ENCODE results near the gene ZNRF2.
"Not testable (repeated sequence)": the region's sequence is repeated elsewhere in the genome, so short reads cannot be mapped to it uniquely, and the experiment has no call there.

Gene ZNRF2

DNA sequence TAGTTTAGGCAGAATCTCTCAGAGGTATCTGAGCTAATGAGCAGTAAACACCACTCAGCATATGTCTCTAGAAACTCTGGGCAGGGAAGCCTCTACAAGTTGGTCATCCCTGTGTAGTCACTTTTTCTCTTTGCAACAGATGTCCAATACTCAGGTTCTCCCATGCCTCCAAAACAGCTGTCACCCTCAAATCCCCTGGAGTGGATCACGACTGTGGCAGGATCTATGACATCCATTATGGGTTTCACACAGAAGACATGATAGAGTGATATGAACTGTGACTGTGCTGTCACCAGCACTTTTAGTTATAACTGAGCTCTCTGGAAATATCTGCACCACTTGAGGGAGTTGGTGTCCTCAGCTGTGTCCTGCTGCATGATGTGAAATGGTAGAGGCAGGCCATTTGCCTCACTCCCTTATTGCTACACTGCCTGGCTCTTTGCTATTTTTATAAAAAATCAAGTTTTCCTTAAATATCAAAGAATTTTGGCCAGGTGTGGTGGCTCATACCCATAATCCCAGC, 24.1 kb upstream of the ZNRF2 start:
- Histone ChIP-seq H3K4me1 (ENCODE audit: control insufficient read depth in 5 of 5, insufficient read depth in 5 of 5, low read length in 5 of 5) (no peaks in the 10 kb centered on the region), H3K4me3 (ENCODE audit: low read depth in 1 of 5, low read length in 5 of 5) (no peak overlapping the region)

DNA sequence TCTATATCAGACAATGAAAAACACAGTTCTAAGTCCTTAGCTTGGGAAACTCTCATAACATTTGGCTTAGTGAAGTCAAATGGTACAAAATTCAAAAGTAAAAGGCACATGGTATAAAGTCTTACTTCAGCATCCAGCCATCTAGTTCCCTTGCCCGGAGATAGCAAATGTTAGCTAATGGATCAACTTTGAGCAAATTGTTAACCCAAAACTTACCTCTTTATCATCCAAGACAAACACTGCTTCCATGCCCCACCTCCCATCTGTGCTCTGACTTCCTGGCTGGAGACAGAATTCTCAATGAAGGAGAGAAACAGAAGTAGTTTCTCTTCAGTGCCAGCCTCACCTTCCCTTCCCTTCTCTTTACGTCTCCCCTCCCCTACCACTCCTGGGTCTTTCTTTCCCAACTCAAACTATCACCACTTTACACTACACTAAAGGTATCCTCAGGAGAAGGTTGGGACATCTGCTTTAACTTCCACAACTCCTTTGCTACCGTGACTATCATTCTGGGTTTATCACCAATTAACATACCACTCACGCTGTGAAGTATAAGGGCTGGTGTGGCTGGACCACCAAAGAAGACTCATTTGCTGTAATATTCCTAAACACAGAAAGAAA, 21.2 kb upstream of the ZNRF2 start:
- H3K9ac ChIP-seq (ENCODE audit: low read length in 5 of 5), result no peak overlapping the region
- H3K27ac ChIP-seq (ENCODE audit: low read depth, low read length), result no peak overlapping the region
- no peaks in the 10 kb centered on the region for H3K27me3 ChIP-seq (ENCODE audit: control insufficient read depth in 5 of 5, insufficient read depth in 4 of 5, low read length in 5 of 5)
- H3K4me3 ChIP-seq (ENCODE audit: low read depth in 1 of 5, low read length in 5 of 5), result no peak overlapping the region
- H3K9me3 ChIP-seq (ENCODE audit: control insufficient read depth in 5 of 5, low read length in 5 of 5), result no peaks in the 10 kb centered on the region
- peaks cover 0 to under 1% (median 0%) of the 10 kb centered on the region in 5 donors for H3K4me1 ChIP-seq (ENCODE audit: control insufficient read depth in 5 of 5, insufficient read depth in 5 of 5, low read length in 5 of 5)
- H3K36me3 ChIP-seq (ENCODE audit: control insufficient read depth in 5 of 5, insufficient read depth in 5 of 5, low read length in 5 of 5), result no peaks in the 10 kb centered on the region

More for the DNA sequence above, 24.1 kb upstream of the ZNRF2 start:
- Histone ChIP-seq H3K27me3 (ENCODE audit: control insufficient read depth in 5 of 5, insufficient read depth in 4 of 5, low read length in 5 of 5) (no peaks in the 10 kb centered on the region), H3K9me3 (ENCODE audit: control insufficient read depth in 5 of 5, low read length in 5 of 5) (no peaks in the 10 kb centered on the region), H3K27ac (ENCODE audit: low read depth, low read length) (no peak overlapping the region), H3K36me3 (ENCODE audit: control insufficient read depth in 5 of 5, insufficient read depth in 5 of 5, low read length in 5 of 5) (no peaks in the 10 kb centered on the region), H3K9ac (ENCODE audit: low read length in 5 of 5) (no peak overlapping the region)

DNA sequence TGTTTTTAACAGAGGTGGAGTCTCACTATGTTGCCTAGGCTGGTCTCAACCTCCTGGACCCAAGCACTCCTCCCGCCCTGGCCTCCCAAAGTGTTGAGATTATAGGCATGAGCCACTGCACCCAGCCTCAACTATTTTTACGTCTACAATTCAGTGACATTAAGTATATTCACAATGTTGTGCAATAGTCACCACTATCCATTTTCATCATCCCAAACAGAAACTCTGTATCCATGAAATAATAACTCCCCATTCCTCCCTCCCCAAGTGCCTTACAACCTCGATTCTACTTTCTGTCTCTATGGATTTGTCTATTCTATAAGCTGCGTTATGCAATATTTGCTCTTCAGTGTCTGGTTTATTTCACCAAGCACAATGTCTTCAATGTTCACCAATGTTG, 20.3 kb upstream of the ZNRF2 start:
- Histone ChIP-seq H3K4me1 (ENCODE audit: control insufficient read depth in 5 of 5, insufficient read depth in 5 of 5, low read length in 5 of 5) (peaks cover 0 to 9% (median 8%) of the 10 kb centered on the region in 5 donors), H3K27me3 (ENCODE audit: control insufficient read depth in 5 of 5, insufficient read depth in 4 of 5, low read length in 5 of 5) (no peaks in the 10 kb centered on the region), H3K9ac (ENCODE audit: low read length in 5 of 5) (no peak overlapping the region), H3K9me3 (ENCODE audit: control insufficient read depth in 5 of 5, low read length in 5 of 5) (no peaks in the 10 kb centered on the region), H3K4me3 (ENCODE audit: low read depth in 1 of 5, low read length in 5 of 5) (no peak overlapping the region), H3K27ac (ENCODE audit: low read depth, low read length) (no peak overlapping the region), H3K36me3 (ENCODE audit: control insufficient read depth in 5 of 5, insufficient read depth in 5 of 5, low read length in 5 of 5) (no peaks in the 10 kb centered on the region)

DNA sequence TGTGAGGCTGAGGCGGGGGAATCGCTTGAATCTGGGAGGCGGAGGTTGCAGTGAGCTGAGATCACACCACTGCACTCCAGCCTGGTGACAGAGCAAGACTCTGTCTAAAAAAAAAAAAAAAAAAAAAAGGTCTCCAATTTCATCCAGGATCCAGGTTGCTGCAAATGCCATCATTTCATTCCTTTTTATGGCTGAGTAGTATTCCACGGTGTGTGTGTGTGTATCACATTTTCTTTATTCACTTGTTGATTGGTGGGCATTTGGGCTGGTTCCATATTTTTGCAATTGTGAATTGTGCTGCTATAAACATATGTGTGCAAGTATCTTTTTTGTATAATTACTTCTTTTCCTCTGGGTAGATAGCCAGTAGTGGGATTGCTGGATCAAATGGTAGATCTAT, 19.2 kb upstream of the ZNRF2 start:
- not testable (repeated sequence) for H3K9me3 ChIP-seq (ENCODE audit: control insufficient read depth in 5 of 5, low read length in 5 of 5); H3K4me3 ChIP-seq (ENCODE audit: low read depth in 1 of 5, low read length in 5 of 5); H3K27me3 ChIP-seq (ENCODE audit: control insufficient read depth in 5 of 5, insufficient read depth in 4 of 5, low read length in 5 of 5); H3K27ac ChIP-seq (ENCODE audit: low read depth, low read length); H3K36me3 ChIP-seq (ENCODE audit: control insufficient read depth in 5 of 5, insufficient read depth in 5 of 5, low read length in 5 of 5); H3K9ac ChIP-seq (ENCODE audit: low read length in 5 of 5)
- peaks cover 0 to 20% (median 20%) of the 10 kb centered on the region in 5 donors for H3K4me1 ChIP-seq (ENCODE audit: control insufficient read depth in 5 of 5, insufficient read depth in 5 of 5, low read length in 5 of 5)

DNA sequence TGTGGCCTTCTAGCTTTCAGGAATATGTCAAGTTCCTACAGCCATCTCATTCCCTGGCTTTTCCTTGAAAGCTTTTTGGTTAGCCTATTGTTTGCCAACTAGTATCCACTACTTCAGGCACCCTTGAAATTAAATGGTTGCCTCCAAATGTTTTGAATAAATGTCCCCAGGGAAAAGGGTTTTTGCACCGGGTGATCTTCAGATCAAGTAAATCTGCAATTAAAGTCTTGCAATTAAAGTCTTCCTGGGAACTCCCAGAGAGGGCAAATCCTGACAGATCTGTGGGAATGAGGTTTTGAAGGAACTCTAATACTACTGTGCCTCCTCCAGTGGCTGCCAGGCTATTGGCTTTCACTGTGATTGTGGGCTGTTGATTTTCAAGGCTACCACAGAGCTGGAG, 17.7 kb upstream of the ZNRF2 start:
- peaks cover 0 to 28% (median 24%) of the 10 kb centered on the region in 5 donors for H3K4me1 ChIP-seq (ENCODE audit: control insufficient read depth in 5 of 5, insufficient read depth in 5 of 5, low read length in 5 of 5)
- H3K27me3 ChIP-seq (ENCODE audit: control insufficient read depth in 5 of 5, insufficient read depth in 4 of 5, low read length in 5 of 5), result no peaks in the 10 kb centered on the region
- no peaks in the 10 kb centered on the region for H3K36me3 ChIP-seq (ENCODE audit: control insufficient read depth in 5 of 5, insufficient read depth in 5 of 5, low read length in 5 of 5)
- no peak overlapping the region for H3K9ac ChIP-seq (ENCODE audit: low read length in 5 of 5)
- no peak overlapping the region for H3K27ac ChIP-seq (ENCODE audit: low read depth, low read length)
- no peak overlapping the region for H3K4me3 ChIP-seq (ENCODE audit: low read depth in 1 of 5, low read length in 5 of 5)
- no peaks in the 10 kb centered on the region for H3K9me3 ChIP-seq (ENCODE audit: control insufficient read depth in 5 of 5, low read length in 5 of 5)

DNA sequence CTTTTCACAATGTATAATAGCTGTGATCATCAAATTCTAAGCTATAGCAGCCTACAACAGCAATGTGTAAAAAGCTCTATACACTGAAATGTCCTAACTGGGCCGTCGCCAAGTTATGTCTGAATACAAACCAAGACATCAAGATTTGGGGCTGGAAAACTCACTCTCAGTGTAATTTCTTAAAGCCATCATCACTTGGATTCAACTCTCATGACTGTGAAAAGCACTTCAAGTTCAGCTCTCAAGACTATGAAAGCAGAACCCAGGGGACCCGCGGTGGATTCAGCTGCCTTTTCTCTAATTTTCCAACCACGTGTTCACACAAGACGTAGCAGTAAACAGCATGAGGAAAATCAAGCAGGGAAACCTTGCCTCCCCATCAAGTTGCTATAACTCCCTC, 15.8 kb upstream of the ZNRF2 start:
- Histone ChIP-seq H3K9me3 (ENCODE audit: control insufficient read depth in 5 of 5, low read length in 5 of 5) (no peaks in the 10 kb centered on the region), H3K27me3 (ENCODE audit: control insufficient read depth in 5 of 5, insufficient read depth in 4 of 5, low read length in 5 of 5) (no peaks in the 10 kb centered on the region), H3K36me3 (ENCODE audit: control insufficient read depth in 5 of 5, insufficient read depth in 5 of 5, low read length in 5 of 5) (no peaks in the 10 kb centered on the region), H3K4me3 (ENCODE audit: low read depth in 1 of 5, low read length in 5 of 5) (no peak overlapping the region), H3K9ac (ENCODE audit: low read length in 5 of 5) (no peak overlapping the region), H3K4me1 (ENCODE audit: control insufficient read depth in 5 of 5, insufficient read depth in 5 of 5, low read length in 5 of 5) (peaks cover 0 to 28% (median 24%) of the 10 kb centered on the region in 5 donors), H3K27ac (ENCODE audit: low read depth, low read length) (no peak overlapping the region)

DNA sequence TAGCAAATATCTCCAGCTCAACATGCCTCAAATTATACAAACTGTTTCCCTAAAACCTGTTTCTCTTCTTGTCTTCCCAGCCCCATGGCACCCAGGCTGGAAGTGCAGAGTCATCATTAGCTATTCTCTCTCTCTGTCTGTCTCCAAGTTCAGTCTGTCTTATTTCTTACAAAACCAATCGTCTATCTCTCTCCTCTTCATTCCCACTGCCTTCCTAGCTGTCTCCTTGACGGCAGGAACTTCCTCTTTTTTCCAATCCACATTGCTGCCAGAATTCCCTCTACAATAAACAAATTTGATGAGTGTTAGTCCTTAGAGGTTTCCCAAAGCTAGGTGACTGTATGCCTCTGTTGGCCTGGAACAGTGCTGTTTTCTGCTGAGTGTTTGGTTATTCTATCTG, 14.9 kb upstream of the ZNRF2 start:
- Histone ChIP-seq H3K4me1 (ENCODE audit: control insufficient read depth in 5 of 5, insufficient read depth in 5 of 5, low read length in 5 of 5) (peaks cover 0 to 28% (median 24%) of the 10 kb centered on the region in 5 donors), H3K27me3 (ENCODE audit: control insufficient read depth in 5 of 5, insufficient read depth in 4 of 5, low read length in 5 of 5) (no peaks in the 10 kb centered on the region), H3K4me3 (ENCODE audit: low read depth in 1 of 5, low read length in 5 of 5) (no peak overlapping the region), H3K9ac (ENCODE audit: low read length in 5 of 5) (no peak overlapping the region), H3K27ac (ENCODE audit: low read depth, low read length) (no peak overlapping the region), H3K9me3 (ENCODE audit: control insufficient read depth in 5 of 5, low read length in 5 of 5) (no peaks in the 10 kb centered on the region), H3K36me3 (ENCODE audit: control insufficient read depth in 5 of 5, insufficient read depth in 5 of 5, low read length in 5 of 5) (no peaks in the 10 kb centered on the region)

DNA sequence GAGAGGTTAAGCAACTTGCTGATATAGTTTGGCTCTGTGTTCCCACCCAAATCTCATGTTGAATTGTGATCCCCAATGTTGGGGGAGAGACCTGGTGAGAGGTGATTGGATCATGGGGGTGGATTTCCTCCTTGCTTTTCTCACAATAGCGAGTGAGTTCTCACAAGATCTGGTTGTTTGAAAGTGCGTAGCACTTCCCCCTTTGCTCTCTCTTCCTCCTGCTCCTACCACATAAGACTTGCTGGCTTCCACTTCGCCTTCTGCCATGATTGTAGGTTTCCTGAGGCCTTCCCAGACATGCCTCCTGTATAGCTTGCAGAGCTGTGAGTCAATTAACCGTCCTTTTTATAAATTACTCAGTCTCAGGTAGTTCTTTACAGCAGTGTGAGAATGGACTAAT, 13.5 kb upstream of the ZNRF2 start:
- Histone ChIP-seq H3K27me3 (ENCODE audit: control insufficient read depth in 5 of 5, insufficient read depth in 4 of 5, low read length in 5 of 5) (no peaks in the 10 kb centered on the region), H3K4me1 (ENCODE audit: control insufficient read depth in 5 of 5, insufficient read depth in 5 of 5, low read length in 5 of 5) (peaks cover 0 to 28% (median 24%) of the 10 kb centered on the region in 5 donors), H3K36me3 (ENCODE audit: control insufficient read depth in 5 of 5, insufficient read depth in 5 of 5, low read length in 5 of 5) (no peaks in the 10 kb centered on the region), H3K4me3 (ENCODE audit: low read depth in 1 of 5, low read length in 5 of 5) (no peak overlapping the region), H3K27ac (ENCODE audit: low read depth, low read length) (no peak overlapping the region), H3K9ac (ENCODE audit: low read length in 5 of 5) (no peak overlapping the region), H3K9me3 (ENCODE audit: control insufficient read depth in 5 of 5, low read length in 5 of 5) (no peaks in the 10 kb centered on the region)

DNA sequence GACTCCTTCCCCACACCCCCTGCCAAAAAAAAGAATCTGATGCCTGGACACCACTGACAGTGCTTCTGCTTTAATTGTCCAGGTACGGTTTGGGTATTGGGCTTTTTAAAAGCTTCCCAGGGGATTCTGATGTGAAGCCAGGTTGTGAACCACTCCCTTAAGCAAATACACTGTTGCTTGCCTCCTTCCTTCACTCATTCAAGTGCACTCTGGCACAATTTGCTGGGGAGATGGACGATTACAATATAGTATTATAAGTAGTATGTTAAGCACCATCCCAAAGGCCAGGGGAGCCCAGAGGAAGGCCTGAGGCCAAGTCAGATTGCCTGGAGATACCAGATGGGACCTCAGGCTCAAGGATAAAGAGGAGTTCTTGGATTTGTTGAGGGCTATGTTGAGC, 12.3 kb upstream of the ZNRF2 start:
- H3K9me3 ChIP-seq (ENCODE audit: control insufficient read depth in 5 of 5, low read length in 5 of 5), result no peaks in the 10 kb centered on the region
- no peaks in the 10 kb centered on the region for H3K27me3 ChIP-seq (ENCODE audit: control insufficient read depth in 5 of 5, insufficient read depth in 4 of 5, low read length in 5 of 5)
- no peak overlapping the region for H3K4me3 ChIP-seq (ENCODE audit: low read depth in 1 of 5, low read length in 5 of 5)
- no peak overlapping the region for H3K9ac ChIP-seq (ENCODE audit: low read length in 5 of 5)
- H3K27ac ChIP-seq (ENCODE audit: low read depth, low read length), result no peak overlapping the region
- H3K36me3 ChIP-seq (ENCODE audit: control insufficient read depth in 5 of 5, insufficient read depth in 5 of 5, low read length in 5 of 5), result no peaks in the 10 kb centered on the region
- H3K4me1 ChIP-seq (ENCODE audit: control insufficient read depth in 5 of 5, insufficient read depth in 5 of 5, low read length in 5 of 5), result peaks cover 0 to 28% (median 24%) of the 10 kb centered on the region in 5 donors

DNA sequence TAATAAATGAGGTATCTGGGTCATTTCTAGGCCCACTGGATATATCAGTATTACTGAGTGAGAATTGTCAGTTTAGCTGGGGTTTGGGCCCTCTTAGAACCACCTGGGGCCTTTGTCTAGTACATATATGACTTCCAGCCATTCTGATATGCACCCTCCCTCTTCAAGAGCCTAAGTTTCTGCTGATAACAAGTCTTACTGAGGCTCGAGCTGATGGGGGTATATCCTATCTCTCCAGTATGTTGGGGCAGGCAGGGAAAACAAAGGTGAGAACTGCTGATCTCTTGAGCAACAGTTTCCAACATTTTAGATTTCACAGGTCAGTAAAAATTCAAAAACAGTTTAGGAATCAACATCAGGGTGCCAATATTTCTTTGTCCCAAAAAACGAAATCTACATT, 10.8 kb upstream of the ZNRF2 start:
- Histone ChIP-seq H3K27me3 (ENCODE audit: control insufficient read depth in 5 of 5, insufficient read depth in 4 of 5, low read length in 5 of 5) (no peaks in the 10 kb centered on the region), H3K27ac (ENCODE audit: low read depth, low read length) (no peak overlapping the region), H3K36me3 (ENCODE audit: control insufficient read depth in 5 of 5, insufficient read depth in 5 of 5, low read length in 5 of 5) (no peaks in the 10 kb centered on the region), H3K4me3 (ENCODE audit: low read depth in 1 of 5, low read length in 5 of 5) (no peak overlapping the region), H3K9ac (ENCODE audit: low read length in 5 of 5) (no peak overlapping the region), H3K9me3 (ENCODE audit: control insufficient read depth in 5 of 5, low read length in 5 of 5) (no peaks in the 10 kb centered on the region), H3K4me1 (ENCODE audit: control insufficient read depth in 5 of 5, insufficient read depth in 5 of 5, low read length in 5 of 5) (peaks cover 0 to 27% (median 22%) of the 10 kb centered on the region in 5 donors)

Data from subcutaneous abdominal adipose tissue (tissue), 5 donors.